RCC 7860 (cell line): ENCODE results near the gene OPA3.

Experiments used
- DNase-seq: peaks from one replicate; pipeline ENCODE4 v3.0.0-alpha.2; 2015; ENCODE audit warnings: low spot score
- FAIRE-seq: peaks from 2 replicates; lab custom pipeline; 2012; peaks lifted over from hg19 to GRCh38; lab: Jason Lieb, UNC

OPA3 gene

DNA sequence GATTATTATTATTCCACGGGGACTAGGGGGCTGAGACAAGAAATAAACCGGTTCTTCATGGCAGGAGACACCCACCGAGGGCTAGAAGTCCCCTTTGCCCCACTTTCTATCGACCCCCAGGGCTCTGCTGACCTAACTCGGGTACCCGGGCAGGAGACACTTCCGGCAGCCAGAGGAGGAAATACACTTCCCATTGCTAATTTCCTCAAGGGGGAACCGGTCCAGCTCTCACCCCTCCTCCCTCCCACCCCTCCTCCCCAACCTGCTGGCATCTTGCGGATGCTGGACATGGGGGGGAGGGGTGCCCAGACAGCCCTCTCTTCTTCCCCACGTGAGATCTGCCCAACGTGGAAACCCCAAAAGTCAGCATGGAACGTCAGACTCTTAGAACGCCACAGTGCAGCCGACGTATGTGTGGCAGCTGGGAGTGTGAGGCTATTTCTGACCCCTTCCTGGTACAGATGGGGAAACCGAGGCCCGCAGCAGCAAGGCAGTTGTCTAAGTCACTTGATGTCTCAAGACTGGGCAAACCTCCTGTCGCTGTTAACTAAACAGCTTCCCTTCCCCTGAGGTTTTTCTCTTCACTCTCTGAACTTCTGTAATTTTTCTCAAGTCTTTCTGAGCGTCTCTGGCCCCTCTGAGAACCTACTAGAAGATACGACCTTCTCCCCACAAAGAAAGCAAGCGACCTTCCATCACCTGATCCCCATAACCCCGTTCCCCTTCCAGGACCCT, 13.8 kb upstream of the OPA3 start:
- no peak for FAIRE-seq
- DNase-seq: no peak

DNA sequence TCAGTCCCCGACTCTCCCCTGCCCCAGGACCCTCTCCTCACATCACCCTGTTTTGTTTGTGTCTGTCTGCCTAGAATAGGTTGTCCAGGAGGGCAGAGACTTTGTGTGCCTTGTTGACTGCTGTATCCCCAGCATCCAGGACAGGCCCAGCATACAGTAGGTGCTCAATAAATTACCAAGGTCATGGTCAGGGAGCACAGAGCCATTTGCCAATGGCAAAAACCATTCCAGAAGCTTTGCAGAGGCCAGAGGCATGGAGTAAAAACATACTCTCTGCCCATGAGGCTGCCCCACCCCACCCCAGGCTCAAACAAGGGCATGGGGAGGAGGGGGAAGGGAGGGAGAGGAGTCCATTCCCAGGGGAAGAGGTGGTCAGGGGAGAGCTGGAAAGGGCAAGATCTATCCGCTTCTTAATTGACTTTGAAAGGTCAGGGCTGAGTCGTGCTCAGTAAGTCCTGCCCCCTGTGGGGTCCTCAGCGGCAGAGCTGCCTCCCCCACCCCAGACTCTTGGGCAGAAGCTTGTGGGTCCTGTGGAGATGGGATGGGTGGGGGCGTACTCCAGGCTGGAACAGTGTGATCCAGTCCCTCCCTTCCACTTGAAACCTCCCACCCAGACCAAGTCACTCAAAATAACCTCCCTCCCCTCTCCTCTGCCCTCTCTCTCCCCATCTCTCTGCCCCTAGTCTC, 13.0 kb upstream of the OPA3 start:
- FAIRE-seq (no peak), DNase-seq (no peak)

DNA sequence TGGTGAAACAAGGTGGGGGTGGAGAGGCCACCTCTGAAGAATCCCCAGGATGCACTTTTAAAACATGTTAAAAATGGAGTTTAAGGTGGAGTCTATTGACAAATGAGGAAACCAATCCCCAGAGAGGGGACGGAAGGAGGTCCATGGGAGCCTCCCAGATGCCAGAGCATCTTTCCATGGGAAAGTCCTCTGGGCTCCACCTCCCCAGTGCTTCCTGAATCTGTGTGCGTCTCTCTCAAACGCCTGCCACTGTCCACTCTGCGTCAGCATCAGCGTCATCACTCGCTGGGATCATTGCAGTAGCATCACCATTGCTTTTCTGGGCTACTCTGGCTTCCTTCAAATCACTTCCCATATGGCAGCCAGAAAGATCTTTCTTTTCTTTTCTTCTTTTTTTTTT, 11.2 kb upstream of the OPA3 start:
- DNase-seq (no peak), FAIRE-seq (no peak)

DNA sequence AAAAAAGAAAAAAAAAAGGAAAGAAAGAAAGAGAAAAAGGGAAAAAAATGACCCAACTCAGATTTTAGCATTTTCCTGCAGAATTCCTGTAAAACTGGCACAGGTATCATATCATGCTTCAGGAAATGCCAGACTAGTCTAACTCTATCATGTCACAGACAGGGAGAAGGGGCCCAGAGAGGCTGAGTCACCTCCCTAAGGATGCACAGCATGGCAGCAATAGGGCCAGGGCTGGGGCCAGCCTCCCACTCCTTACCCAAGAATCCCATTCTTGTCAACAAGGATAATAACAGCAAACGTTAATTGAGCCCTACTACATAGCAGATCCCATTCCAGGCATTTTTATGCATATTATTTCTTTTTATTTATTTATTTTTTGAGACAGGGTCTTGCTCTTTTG, 8.9 kb upstream of the OPA3 start:
- FAIRE-seq (no peak), DNase-seq (no peak)

DNA sequence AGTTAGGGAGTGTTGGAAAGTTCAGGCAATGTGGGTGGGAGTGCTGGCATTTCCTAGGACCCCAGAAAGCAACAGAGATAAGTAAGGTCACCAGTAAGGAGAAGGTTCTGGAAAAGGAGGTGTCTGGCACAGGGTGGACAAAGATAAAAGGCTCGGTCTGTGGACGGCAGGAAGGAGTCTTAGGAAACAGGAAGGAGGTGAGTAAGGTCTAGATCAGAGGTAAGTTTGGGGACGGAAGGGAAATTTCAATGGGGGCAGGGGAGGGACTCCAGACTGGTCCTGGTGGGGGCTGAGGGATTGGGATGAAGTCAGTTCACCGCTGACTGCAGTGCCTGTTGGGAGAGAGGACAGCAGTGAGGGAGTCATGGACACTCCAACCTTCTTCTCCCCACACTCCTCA, 7.8 kb upstream of the OPA3 start:
- no peak for DNase-seq
- no peak for FAIRE-seq

DNA sequence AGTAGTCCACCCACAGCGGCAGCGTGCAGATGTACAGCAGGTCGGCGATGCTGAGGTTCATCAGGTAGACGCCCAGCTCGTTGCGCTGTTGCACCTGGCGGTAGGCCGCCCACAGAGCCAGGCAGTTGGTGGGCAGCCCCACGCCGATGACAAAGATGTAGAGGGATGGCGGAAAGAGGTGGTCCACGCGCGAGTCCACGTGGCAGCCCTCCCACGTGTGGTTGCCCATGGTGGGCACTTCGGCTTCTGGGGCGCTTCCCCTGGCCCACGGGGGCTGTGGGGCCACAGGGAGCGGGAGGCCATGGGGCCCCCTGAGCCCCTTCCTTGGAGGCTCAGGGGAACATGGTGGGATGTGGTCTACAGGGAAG, 7.0 kb upstream of the OPA3 start:
- FAIRE-seq (no peak), DNase-seq (no peak)

DNA sequence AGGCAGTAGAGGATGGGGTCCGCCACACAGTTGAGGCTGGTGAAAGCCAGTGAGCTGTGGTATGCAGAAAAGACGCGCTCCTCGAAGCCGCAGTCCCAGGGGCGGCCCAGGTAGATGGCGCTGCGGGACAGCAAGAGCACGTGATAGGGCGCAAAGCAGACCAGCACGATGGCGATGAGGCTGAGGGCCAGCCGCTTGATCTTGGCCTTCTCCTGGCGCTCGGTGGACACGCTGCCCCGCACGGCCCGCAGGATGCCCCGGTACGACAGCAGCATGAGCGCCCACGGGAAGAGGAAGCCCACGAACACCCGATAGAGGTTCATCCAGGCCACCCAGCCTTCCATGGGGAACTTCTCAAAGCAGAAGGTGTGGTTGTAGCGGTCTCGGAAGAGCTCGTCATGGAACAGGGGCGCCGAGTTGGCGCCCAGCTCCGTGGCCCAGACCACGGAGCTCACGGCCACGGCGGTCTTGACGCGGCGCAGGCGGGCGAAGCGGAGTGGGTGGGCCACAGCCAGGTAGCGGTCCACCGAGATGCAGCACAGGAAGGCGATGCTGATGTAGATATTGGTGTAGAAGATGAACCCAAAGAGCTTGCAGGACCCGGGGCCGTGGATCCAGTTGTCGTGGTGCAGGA, 6.5 kb upstream of the OPA3 start:
- FAIRE-seq (no peak), DNase-seq (no peak)

DNA sequence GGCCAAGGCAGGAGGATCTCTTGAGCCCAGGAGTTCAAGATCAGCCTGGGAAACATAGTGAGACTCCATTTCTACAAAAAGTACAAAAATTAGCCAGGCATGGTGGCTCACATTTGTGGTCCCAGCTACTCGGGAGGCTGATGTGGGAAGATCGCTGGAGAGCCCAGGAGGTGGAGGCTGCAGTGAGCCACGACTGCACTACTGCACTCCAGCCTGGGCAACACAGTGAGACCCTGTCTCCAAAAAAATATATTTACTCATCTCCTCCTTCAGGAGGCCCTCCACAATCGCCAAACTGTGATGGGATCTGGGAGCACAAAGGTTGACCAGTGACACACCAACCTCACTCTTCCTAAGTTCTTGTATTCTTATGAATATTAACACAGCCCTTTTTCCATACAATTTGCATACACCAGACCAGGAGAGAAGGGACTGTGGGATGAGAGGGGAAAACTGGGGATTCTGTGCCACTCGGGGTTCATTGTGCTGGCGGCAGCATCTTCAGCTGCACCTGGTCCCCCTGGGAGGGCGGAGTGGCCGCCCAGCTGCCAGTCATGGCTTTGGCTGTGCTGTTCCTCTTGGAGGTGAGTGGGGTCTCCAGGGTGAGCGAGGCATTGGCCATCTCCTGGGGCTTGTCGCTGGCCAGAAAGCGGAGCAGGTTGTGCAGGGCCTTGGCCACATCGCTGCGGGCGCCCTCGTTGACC, 5.8 kb upstream of the OPA3 start:
- DNase-seq (no peak), FAIRE-seq (no peak)

DNA sequence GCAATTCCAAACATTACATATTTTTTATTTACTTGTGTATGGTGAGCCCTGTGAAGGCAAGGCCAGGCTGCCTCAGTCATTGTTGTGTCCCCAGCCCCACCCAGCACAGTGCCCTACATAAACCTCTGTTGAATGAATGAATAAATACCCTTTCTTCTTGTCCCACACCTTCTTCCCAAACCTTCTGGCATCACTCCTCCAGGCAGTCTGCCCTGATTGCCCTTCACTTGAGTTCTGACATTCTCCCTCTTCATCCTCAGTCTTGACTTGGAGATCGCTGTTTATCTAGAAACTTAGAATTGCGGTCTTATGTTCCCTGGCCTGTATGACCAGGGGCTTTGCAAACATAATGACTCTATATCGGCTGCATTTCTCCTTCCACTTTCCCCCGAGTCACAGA, 5.2 kb upstream of the OPA3 start:
- DNase-seq: no peak
- no peak for FAIRE-seq

DNA sequence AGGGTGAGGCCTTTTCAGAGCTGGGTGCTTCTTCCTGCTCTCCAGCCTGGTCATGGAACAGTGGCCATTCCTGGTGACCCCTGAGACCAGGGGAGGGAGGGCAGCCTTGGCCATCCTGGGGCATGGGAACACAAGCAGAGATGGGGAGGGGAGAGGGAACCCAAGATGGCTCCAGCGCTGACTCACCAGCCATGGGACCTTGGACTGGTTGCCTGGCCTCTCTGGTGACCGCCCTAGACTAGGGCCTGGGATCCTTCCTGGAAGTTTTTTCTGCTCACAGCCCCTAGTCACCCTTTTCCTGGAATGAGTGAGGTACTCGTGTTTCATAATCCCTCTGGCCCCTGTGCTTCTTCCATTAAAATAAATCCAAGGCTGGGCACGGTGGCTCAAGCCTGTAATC, 3.3 kb upstream of the OPA3 start:
- no peak for FAIRE-seq

DNA sequence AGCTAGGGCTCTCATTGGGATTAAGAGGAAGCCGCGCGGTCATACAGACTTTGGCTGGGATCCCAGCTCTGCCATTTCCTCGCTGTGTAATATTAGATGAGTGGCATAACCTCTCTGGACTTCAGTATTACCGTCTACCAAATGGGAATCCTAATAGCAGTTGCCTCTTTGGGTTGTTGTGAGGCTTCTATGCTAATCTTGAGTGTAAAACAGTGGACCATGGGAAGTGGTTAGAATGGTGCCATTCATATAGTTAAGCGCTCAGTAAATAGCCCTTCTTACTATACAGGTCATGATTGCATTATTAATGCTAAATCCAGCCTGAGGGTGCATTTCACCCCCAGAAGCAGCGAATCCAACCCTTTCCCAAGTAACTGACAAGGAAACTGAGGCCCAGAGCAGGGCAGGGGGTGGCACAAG, 566 bp upstream of the OPA3 start:
- no peak for DNase-seq
- no peak for FAIRE-seq

More for the DNA sequence above, 3.3 kb upstream of the OPA3 start:
- no peak for DNase-seq

DNA sequence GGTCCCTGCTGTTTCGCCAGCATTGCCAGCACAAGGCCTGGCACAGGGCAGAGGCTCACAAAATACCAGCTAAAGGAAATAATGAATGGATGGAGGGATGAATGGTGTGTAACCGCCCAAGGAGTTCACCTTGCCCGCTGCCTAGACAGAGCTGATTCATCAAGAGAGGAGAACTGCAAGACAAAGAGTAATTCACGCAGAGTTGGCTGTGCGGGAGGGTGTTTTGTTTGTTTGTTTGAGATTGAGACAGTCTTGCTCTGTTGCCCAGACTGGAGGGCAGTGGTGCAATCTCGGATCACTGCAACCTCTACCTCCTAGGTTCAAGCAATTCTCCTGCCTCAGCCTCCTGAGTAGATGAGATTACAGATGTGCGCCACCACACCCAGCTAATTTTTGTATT, 3.0 kb downstream of the OPA3 start:
- FAIRE-seq: no peak

DNA sequence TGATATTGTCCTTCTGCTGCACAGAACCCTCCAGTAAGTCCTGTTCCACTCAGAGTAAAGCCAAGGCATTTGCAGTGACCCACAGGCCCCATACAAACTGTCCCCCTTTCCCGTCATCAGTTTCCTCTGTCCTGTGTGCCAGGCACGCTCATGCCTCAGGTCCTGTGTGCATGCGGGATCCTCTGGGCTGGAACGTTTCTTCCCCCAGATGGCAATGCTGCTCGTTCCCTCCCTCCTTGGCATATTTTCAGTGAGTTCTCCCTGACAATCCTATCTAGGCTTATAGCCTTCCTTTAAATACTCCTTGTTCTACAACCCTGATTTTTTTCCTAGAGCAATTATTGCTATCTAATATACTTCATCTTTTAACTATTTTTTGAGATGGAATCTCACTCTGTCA, 5.7 kb downstream of the OPA3 start:
- FAIRE-seq (no peak), DNase-seq (no peak)

More for the DNA sequence above, 3.0 kb downstream of the OPA3 start:
- DNase-seq: no peak

DNA sequence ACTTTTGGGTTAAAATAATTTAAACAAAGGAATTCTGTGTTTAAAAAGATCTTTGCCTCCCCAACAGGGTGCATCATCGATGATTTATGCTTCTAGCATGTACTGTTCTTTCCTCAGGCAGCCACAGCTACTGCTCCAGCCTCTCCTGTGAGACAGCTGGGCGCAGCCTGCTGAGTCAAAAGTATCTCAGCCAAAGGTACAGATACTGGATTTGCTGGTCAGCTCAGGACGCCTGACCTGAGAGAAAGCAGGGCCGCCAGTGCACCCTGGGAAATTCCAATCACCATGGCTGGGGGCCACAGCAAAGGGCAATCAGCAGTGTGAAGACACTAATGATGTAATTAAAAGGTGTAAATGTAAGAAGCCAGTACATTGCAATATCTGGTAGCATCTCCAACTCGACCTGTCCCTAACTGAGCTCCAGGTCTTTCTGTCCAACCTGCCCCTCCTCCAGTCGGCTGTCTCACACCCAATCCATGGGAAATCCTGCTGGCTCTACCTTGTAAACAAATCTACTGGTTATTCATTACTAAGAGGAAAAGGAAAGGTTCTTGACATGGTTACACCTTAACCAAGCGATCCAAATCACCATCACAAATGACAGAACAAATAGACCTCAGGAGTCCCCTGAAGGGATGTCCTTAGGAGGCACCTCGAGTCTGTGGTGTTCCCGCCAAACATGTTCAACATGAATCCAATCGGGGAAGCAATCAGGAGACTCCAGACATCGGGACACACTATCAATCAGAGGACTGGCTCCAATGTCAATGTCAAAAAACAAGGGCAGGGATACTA, 7.3 kb downstream of the OPA3 start:
- DNase-seq: peak; percentile 88
- peak; percentile 91 for FAIRE-seq

DNA sequence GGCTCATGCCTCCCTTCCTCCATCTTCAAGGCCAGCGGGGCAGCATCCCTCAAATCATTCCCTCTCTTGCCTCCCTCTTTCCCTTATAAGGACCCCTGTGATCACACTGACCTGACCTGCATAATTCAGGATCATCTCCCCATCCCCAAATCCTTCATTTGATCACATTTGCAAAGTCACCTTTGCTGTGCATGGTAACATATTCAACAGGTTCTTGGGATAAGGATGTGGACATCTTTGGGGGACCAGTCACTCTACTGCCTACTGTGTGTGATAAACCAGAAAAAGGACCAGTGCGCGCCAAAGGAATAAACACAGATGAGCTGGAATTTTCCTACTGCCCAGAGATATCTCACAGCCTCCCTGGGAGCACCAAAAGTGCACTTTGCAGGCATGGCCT, 7.9 kb downstream of the OPA3 start:
- DNase-seq (no peak), FAIRE-seq (no peak)

DNA sequence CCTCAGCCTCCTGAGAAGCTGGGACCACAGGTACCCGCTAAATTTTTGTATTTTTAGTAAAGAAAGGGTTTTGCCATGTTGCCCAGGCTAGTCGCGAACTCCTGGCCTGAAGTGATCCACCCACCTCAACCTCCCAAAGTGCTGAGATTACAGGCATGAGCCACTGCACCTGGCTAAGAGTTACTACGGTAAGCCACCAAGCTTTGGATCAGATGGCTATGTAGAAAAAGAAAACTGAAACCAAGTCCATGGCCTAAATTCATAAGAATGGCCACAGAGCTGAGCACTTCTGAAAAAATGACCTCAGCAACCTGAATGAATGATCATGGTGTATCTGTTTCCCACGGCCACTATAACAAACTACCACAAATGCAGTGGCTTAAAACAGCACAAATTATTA, 9.4 kb downstream of the OPA3 start:
- FAIRE-seq (no peak), DNase-seq (no peak)

DNA sequence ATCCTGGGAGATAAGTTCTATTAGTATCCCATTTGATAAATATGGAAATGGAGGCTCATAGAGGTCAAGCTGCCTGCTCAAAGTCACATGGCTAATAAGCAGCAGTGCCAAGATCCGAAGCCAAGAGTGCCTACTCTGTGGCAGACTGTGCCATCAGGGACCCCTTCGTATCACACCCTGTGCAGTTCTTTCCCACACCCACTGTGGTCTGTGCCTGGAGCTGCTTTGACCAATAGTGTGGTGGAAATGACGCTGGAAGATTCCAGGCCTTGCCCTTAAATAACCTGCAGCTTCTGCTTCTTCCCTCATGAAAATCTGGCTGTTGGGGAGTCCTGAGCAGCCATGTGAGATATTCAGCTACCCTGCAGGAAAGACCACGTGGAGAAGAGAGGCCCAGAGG, 10.1 kb downstream of the OPA3 start:
- DNase-seq (no peak), FAIRE-seq (no peak)

DNA sequence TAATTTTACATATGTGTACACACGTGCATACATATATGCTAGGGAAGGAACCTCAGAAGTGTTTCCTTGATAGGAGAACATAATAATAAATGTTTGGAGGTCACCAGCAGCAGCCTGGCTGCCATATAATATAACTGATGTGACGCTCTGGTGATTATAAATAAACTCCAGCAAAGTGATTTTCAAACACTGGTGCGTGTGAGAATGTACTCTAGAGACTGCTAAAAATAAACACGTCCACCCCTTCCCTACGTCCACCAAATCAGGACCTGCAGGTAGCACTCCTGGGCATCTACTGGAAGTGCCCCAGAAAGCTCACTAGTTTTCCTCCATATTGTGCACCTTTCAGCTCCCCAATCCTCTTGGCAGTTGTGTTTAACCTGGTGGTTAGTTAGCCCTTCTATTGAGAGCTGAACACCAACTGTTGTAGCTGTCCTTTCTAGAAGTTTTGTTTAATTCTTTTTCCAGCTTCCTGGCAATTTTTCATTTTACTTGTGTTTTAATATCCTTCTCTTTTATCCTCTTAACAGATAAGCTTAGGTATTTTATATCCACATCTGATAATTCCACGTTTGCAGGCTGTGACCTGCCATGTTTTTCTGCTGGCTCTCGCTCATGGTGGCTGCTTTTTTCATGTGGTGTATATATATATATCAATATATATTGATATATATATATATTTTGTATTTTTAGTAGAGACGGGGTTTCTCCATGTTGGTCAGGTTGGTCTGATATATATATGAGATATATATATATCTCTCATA, 13.0 kb downstream of the OPA3 start:
- FAIRE-seq (no peak), DNase-seq (no peak)

DNA sequence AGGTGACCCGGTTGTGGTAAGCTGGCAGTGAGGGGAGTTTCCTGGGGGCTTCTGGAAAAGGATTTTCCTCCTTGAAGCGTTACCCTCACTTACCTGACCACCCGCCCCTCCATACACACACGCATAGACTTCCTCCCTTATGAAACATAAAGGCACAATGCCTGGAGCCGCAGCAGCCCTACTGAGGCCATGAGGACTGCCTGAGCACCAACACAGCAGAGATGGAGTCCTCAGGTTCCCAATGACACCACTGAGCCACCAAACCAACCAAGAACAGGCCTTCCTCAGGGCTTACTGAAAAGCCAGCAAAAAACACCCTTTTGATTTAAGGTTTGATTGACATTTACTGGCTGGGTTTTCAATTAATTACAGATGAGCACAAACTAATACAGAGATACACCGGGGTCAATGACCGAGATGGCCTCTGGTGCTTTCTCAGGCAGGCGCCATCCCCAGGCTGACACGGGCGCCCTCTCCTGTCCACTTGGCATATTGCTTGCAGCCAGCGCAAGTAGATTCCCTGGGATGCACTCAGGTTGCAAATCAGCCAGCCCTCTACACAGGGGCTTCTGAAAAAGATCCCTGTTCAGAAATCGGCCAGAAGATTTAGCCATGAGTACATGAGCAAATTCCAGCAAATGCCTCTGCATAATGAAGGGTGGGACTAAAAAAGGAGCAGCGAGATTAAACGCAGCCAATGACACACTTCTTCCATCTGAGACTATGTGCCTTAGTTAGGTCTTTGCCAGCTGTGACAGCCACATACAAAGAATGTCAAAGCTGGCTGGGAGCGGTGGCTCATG, 14.8 kb downstream of the OPA3 start:
- FAIRE-seq (no peak), DNase-seq (no peak)
